Left lung (tissue), 10 donors: ENCODE measurements around the gene SDK1. TPM values are rescaled to one million over a fixed set of nuclear protein-coding genes. Genes with fewer than 3 reads are reported as not detected.

Experiments used
- ATAC-seq: fragments of 200-7000 bp; cut with Tn5 transposase; one replicate; pipeline ENCODE4 v1.9.1; 2020; ENCODE audit warnings: moderate library complexity
- DNase-seq, 4 donors: peaks; one replicate each; pipeline ENCODE4 v3.0.0-alpha.2; 2013 to 2020
- H3K27ac ChIP-seq, 2 donors: fragments of 200-600 bp; sonication (generic) in 1 of 2; one replicate each; pipeline versions ENCODE4 v1.5.0 to v1.8.0; 2020 to 2021
- H3K27me3 ChIP-seq, 2 donors: fragments of 200-600 bp; sonication (generic) in 1 of 2; one replicate each; pipeline versions ENCODE4 v1.5.0 to v1.8.0; 2020 to 2021
- H3K36me3 ChIP-seq, 2 donors: fragments of 200-600 bp; sonication (generic) in 1 of 2; one replicate each; pipeline versions ENCODE4 v1.5.0 to v1.8.0; 2020 to 2021
- H3K4me1 ChIP-seq, 2 donors: fragments of 200-600 bp; one replicate each; pipeline ENCODE4 v1.8.0; 2021
- H3K4me3 ChIP-seq, 2 donors: fragments of 200-600 bp; sonication (generic) in 1 of 2; one replicate each; pipeline versions ENCODE4 v1.5.0 to v1.8.0; 2020 to 2021; ENCODE audit warnings: mild to moderate bottlenecking in 1 of 2
- H3K9me3 ChIP-seq, 2 donors: fragments of 200-600 bp; sonication (generic) in 1 of 2; one replicate each; pipeline versions ENCODE4 v1.5.0 to v1.8.0; 2020 to 2021
- intact Hi-C, 2 donors: fragments of 100-400 bp; cut with DNase I; formaldehyde crosslinking; loops; one replicate each; pipeline versions ENCODE4 v1.11.2 to v1.14.2; 2022
- polyA plus RNA-seq, 6 donors: library from polyadenylated mRNA; unstranded; fragments of 120-200 nt; gene quantifications; one replicate each; pipeline ENCODE4 v1.2.1, GENCODE V29; 2013; ENCODE audit not compliant: insufficient read length in 6 of 6
- total RNA-seq, 2 donors: library from RNA; stranded (reverse); fragmentation: NEBNext Ultra II Directional; extraction: Animal tissue kit (Norgen Biotek cat#: 25700); gene quantifications; one replicate each; pipeline ENCODE4 v1.2.1, GENCODE V29; 2021
- TF ChIP-seq, protein P1 (sequence below), 2 donors: fragments of 200-600 bp; sonication (generic) in 1 of 2; IDR thresholded peaks; one replicate each; pipeline versions ENCODE4 v1.5.0 to v1.8.0; 2021; ENCODE audit warnings: antibody characterized with exemption in 2 of 2
- donor health status: DM: no; HTN: yes; CAD: no.
- donor health status: DM: no; HTN: no; CAD: no.

SDK1 gene
- total and polyA plus RNA-seq, 8 donors = 5.5 to 17.6 (median 13.0) TPM

- DNase-seq = no peak
Measured at GRCh38 chr7:4272141-4272540, 971.1 kb downstream of the SDK1 start.

DNA sequence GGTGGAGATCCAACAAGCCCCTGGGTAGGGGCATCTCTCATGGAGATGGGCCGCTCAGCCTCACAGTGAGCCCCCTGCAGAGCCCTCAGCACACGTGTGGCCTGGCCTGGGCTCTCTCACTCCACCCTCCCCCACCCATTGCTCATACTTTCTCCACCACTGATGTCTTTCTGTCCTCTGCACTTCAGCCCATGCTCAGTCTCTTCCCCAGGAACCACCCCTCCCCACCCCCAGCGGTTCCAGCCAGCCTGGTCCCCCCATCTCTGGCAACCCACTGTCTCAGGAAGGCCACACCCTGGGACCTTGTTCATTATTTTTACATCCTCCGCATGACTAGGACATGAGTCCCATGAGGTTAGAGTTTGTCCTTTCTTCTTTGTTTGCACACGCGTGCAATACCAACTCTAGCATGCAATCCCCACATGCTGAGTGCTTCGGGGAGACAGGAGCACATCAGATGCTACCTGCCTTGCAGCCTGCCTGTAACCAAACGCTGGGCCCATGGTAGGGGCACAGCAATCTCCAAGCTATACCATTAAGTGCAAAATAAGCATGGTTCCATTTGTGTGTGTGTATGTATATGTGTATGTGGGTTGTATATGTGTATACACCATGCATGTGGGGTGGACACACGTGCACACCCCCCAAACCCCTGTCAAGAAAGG is 972.6 kb downstream of the SDK1 start:
- DNase-seq (no peak), ATAC-seq (no peak)
- Histone ChIP-seq H3K27me3 (no peaks in the 10 kb centered on the region), H3K9me3 (peaks cover 0 to 13% of the 10 kb centered on the region in 2 donors), H3K27ac (no peak overlapping the region), H3K4me1 (no peaks in the 10 kb centered on the region), H3K4me3 (no peak overlapping the region), H3K36me3 (no peaks in the 10 kb centered on the region)
- intact Hi-C loops = no loop called here
- TF ChIP-seq, protein P1, sequence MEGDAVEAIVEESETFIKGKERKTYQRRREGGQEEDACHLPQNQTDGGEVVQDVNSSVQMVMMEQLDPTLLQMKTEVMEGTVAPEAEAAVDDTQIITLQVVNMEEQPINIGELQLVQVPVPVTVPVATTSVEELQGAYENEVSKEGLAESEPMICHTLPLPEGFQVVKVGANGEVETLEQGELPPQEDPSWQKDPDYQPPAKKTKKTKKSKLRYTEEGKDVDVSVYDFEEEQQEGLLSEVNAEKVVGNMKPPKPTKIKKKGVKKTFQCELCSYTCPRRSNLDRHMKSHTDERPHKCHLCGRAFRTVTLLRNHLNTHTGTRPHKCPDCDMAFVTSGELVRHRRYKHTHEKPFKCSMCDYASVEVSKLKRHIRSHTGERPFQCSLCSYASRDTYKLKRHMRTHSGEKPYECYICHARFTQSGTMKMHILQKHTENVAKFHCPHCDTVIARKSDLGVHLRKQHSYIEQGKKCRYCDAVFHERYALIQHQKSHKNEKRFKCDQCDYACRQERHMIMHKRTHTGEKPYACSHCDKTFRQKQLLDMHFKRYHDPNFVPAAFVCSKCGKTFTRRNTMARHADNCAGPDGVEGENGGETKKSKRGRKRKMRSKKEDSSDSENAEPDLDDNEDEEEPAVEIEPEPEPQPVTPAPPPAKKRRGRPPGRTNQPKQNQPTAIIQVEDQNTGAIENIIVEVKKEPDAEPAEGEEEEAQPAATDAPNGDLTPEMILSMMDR (IDR thresholded peaks at IDR 0.05) = no peak

More at GRCh38 chr7:4272141-4272540, 971.1 kb downstream of the SDK1 start:
- H3K4me1 ChIP-seq = no peaks in the 10 kb centered on the region
- H3K36me3 ChIP-seq = no peaks in the 10 kb centered on the region
- ATAC-seq = no peak
- no peaks in the 10 kb centered on the region for H3K27me3 ChIP-seq
- peaks cover 0 to 13% of the 10 kb centered on the region in 2 donors for H3K9me3 ChIP-seq
- H3K4me3 ChIP-seq = no peak overlapping the region
- TF ChIP-seq, protein P1 (IDR thresholded peaks at IDR 0.05) = no peak
- H3K27ac ChIP-seq = no peak overlapping the region
- intact Hi-C loops = no loop called here

DNA sequence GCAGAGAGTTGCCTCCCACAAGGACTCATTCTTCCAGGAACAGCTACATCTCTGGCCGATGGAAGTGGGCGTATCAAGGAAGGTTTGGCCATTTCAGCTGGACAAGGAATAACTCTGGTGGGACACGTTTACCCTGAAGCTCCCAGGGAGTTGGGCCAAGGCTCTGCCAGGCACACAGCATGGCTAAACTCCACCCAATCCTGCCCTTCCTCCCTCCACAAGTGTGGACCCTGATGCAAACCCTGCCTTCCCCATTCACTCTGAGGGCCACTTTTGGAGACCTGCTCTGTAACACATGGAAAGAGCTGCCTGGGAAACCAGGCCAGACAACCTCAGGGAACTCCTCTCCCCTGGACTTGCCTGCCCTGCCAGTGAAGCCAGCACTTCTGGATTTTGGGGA is 973.2 kb downstream of the SDK1 start:
- intact Hi-C loops = no loop called here
- no peak for ATAC-seq
- DNase-seq = no peak
- TF ChIP-seq, protein P1 (IDR thresholded peaks at IDR 0.05) = no peak
- Histone ChIP-seq H3K4me3 (no peak overlapping the region), H3K27me3 (no peaks in the 10 kb centered on the region), H3K36me3 (no peaks in the 10 kb centered on the region), H3K4me1 (no peaks in the 10 kb centered on the region), H3K9me3 (peaks cover 0 to 13% of the 10 kb centered on the region in 2 donors), H3K27ac (no peak overlapping the region)

DNA sequence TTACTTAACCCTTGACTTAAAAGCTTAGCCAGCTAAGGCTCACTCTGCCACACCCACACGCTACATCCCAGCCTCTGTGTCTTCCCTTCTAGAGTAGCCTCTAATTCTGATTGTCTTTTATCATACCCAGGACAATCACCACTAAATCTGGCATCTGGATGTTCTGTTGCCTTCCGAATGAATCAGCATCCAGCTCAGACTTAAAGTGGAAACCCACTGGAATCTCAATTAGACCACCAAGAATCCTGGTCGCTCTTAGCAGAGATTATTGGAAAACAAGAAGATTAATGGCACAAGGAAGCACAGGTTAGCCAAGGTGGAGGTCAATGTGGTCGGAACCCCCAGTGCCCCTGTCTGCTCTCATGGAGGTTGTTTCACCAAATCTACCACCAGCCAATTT is 976.9 kb downstream of the SDK1 start:
- Histone ChIP-seq H3K4me1 (no peaks in the 10 kb centered on the region), H3K27me3 (no peaks in the 10 kb centered on the region), H3K9me3 (peaks cover 0 to 13% of the 10 kb centered on the region in 2 donors), H3K4me3 (no peak overlapping the region), H3K27ac (no peak overlapping the region), H3K36me3 (no peaks in the 10 kb centered on the region)
- DNase-seq = no peak
- TF ChIP-seq, protein P1 (IDR thresholded peaks at IDR 0.05) = no peak
- intact Hi-C loops = no loop called here
- no peak for ATAC-seq

DNA sequence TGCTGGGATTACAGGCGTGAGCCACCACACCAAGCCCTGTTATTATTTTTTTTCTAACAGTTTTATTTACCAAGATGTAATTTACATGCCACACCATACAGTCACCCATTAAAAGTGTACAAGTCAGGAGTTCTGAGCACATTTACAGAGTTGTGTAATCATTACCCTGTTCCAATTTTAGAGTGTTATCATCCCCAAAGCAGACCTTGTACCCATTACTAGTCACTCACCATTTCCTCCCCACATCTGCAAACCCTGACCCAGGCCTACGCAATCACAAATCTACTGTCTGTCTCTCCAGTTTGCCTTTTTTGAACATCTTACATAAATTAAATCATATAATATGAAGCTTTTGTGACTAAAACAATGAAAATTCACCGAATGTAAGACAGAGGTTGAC is 978.2 kb downstream of the SDK1 start:
- ATAC-seq = no peak
- no peaks in the 10 kb centered on the region for H3K4me1 ChIP-seq
- TF ChIP-seq, protein P1 (IDR thresholded peaks at IDR 0.05) = no peak
- no peak overlapping the region for H3K4me3 ChIP-seq
- H3K27ac ChIP-seq = no peak overlapping the region
- no peaks in the 10 kb centered on the region for H3K27me3 ChIP-seq
- DNase-seq = no peak
- peaks cover 0 to 8% of the 10 kb centered on the region in 2 donors for H3K9me3 ChIP-seq
- intact Hi-C loops = no loop called here
- no peaks in the 10 kb centered on the region for H3K36me3 ChIP-seq
